K562 (cell line): ENCODE data around the gene FAM83E. TPM values are rescaled to one million over a fixed set of nuclear protein-coding genes. Genes with fewer than 3 reads are reported as not detected.

ENCODE experiments used
- GTF2E2 ChIP-seq: fragments of 200-800 bp; sonication (Bioruptor generic); IDR thresholded peaks from 2 replicates; pipeline ENCODE4 v1.6.1; 2016; ENCODE audit warnings: missing genetic modification characterization, missing compliant biosample characterization
- RFX1 ChIP-seq: fragments of 450-650 bp; IDR thresholded peaks from 2 replicates; pipeline ENCODE4 v1.6.1; 2016; ENCODE audit warnings: mild to moderate bottlenecking, moderate library complexity
- TRIM24 ChIP-seq, 2 experiments: fragments of 450-650 bp; IDR thresholded peaks; 2 replicates each; pipeline ENCODE4 v1.6.1; 2016
- ZNF239 ChIP-seq: fragments of 250-450 bp; sonication (Bioruptor Pico); IDR thresholded peaks from 2 replicates; pipeline ENCODE4 v1.4.0; 2020; ENCODE audit warnings: mild to moderate bottlenecking
- polyA plus RNA-seq, 8 experiments: library from polyadenylated mRNA; depleted of rRNA in 4 of 8; stranded (reverse) in 5 of 8; unstranded in 3 of 8; fragments of >200 nt; fragmentation: Nextera tagmentation in 2 of 8; fragmentation: Illumina TruSeq in 1 of 8; extraction: Ambion mirVana in 2 of 8; extraction: Trizol in 1 of 8; gene quantifications; 2 replicates each; pipeline versions ENCODE4 v1.2.1 to v1.2.3, GENCODE V29; 2011 to 2014; ENCODE audit warnings: inconsistent platforms in 1 of 8, missing spikeins in 1 of 8
- total RNA-seq, 7 experiments: library from RNA; depleted of rRNA in 6 of 7; stranded (reverse); fragments of >200 nt in 6 of 7; fragmentation: Illumina TruSeq in 2 of 7; extraction: Trizol in 2 of 7; gene quantifications; 2 replicates each; pipeline versions ENCODE4 v1.2.1 to v1.2.3, GENCODE V29; 2011 to 2021; ENCODE audit warnings: low replicate concordance in 1 of 7
- TF ChIP-seq, protein P1 (sequence below): fragments of 450-650 bp; IDR thresholded peaks from 2 replicates; pipeline ENCODE4 v1.6.1; 2016; ENCODE audit warnings: mild to moderate bottlenecking, moderate library complexity
- TF ChIP-seq, protein P2 (sequence below): fragments of 250-450 bp; sonication (Bioruptor Pico); IDR thresholded peaks from 2 replicates; pipeline ENCODE4 v1.5.0; 2021
- TF ChIP-seq, protein P3 (sequence below): sonication (generic); formaldehyde crosslinking; IDR thresholded peaks from 2 replicates; pipeline ENCODE4 v1.9.0; 2022; ENCODE audit warnings: mild to moderate bottlenecking, missing genetic modification reagents
- TF ChIP-seq, protein P4 (sequence below): fragments of 200-800 bp; sonication (Bioruptor generic); IDR thresholded peaks from 2 replicates; pipeline ENCODE4 v1.6.1; 2017; ENCODE audit warnings: missing genetic modification characterization, missing compliant biosample characterization
- TF ChIP-seq, protein P5 (sequence below): sonication (generic); formaldehyde crosslinking; IDR thresholded peaks from 2 replicates; pipeline ENCODE4 v1.8.0; 2022; ENCODE audit warnings: missing genetic modification reagents, mild to moderate bottlenecking, borderline replicate concordance

The FAM83E gene
- total and polyA plus RNA-seq, 9 of the 15 experiments (the other 6 are each of a cell fraction or from before 2014, with no cell fraction given), result 0.15 to 0.87 (median 0.29) TPM; not detected in 4

DNA sequence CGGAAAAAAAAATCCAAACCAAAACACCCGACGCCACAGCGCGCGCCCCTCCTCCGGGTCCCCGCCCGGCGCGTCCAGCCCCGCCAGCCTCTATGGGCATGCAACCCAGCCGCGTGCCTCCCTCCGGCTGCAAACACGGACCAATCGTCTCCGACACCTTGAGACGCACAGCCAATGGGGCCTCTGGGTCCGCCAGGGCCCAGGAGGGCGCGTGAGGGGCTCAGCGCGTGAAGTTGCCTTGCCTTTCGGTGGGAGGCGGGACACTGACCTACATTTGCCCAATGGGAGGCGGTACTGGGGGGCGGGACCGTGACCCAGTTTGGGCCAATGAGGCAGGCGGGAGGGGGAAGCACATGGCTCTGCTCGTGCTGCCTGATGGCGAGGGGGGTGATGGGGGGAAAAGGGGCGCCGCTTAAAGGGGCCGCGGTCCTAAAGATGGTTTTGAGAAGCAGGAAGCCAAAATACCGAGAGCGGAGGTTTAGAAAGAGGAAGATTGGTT lies 22.6 kb upstream of the FAM83E start (continued):
- TF ChIP-seq, protein P1, sequence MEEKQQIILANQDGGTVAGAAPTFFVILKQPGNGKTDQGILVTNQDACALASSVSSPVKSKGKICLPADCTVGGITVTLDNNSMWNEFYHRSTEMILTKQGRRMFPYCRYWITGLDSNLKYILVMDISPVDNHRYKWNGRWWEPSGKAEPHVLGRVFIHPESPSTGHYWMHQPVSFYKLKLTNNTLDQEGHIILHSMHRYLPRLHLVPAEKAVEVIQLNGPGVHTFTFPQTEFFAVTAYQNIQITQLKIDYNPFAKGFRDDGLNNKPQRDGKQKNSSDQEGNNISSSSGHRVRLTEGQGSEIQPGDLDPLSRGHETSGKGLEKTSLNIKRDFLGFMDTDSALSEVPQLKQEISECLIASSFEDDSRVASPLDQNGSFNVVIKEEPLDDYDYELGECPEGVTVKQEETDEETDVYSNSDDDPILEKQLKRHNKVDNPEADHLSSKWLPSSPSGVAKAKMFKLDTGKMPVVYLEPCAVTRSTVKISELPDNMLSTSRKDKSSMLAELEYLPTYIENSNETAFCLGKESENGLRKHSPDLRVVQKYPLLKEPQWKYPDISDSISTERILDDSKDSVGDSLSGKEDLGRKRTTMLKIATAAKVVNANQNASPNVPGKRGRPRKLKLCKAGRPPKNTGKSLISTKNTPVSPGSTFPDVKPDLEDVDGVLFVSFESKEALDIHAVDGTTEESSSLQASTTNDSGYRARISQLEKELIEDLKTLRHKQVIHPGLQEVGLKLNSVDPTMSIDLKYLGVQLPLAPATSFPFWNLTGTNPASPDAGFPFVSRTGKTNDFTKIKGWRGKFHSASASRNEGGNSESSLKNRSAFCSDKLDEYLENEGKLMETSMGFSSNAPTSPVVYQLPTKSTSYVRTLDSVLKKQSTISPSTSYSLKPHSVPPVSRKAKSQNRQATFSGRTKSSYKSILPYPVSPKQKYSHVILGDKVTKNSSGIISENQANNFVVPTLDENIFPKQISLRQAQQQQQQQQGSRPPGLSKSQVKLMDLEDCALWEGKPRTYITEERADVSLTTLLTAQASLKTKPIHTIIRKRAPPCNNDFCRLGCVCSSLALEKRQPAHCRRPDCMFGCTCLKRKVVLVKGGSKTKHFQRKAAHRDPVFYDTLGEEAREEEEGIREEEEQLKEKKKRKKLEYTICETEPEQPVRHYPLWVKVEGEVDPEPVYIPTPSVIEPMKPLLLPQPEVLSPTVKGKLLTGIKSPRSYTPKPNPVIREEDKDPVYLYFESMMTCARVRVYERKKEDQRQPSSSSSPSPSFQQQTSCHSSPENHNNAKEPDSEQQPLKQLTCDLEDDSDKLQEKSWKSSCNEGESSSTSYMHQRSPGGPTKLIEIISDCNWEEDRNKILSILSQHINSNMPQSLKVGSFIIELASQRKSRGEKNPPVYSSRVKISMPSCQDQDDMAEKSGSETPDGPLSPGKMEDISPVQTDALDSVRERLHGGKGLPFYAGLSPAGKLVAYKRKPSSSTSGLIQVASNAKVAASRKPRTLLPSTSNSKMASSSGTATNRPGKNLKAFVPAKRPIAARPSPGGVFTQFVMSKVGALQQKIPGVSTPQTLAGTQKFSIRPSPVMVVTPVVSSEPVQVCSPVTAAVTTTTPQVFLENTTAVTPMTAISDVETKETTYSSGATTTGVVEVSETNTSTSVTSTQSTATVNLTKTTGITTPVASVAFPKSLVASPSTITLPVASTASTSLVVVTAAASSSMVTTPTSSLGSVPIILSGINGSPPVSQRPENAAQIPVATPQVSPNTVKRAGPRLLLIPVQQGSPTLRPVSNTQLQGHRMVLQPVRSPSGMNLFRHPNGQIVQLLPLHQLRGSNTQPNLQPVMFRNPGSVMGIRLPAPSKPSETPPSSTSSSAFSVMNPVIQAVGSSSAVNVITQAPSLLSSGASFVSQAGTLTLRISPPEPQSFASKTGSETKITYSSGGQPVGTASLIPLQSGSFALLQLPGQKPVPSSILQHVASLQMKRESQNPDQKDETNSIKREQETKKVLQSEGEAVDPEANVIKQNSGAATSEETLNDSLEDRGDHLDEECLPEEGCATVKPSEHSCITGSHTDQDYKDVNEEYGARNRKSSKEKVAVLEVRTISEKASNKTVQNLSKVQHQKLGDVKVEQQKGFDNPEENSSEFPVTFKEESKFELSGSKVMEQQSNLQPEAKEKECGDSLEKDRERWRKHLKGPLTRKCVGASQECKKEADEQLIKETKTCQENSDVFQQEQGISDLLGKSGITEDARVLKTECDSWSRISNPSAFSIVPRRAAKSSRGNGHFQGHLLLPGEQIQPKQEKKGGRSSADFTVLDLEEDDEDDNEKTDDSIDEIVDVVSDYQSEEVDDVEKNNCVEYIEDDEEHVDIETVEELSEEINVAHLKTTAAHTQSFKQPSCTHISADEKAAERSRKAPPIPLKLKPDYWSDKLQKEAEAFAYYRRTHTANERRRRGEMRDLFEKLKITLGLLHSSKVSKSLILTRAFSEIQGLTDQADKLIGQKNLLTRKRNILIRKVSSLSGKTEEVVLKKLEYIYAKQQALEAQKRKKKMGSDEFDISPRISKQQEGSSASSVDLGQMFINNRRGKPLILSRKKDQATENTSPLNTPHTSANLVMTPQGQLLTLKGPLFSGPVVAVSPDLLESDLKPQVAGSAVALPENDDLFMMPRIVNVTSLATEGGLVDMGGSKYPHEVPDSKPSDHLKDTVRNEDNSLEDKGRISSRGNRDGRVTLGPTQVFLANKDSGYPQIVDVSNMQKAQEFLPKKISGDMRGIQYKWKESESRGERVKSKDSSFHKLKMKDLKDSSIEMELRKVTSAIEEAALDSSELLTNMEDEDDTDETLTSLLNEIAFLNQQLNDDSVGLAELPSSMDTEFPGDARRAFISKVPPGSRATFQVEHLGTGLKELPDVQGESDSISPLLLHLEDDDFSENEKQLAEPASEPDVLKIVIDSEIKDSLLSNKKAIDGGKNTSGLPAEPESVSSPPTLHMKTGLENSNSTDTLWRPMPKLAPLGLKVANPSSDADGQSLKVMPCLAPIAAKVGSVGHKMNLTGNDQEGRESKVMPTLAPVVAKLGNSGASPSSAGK, result peak; percentile 99
- TF ChIP-seq RFX1 (no peak), GTF2E2 (tag) (no peak), TRIM24 (IDR thresholded peaks at IDR 0.05) (0 out of 4 replicates have a peak, but pooled peaks of 1 of the 2 experiments have one; percentile 6), ZNF239 (CRISPR knock-in tag) (no peak)
- TF ChIP-seq, protein P2, sequence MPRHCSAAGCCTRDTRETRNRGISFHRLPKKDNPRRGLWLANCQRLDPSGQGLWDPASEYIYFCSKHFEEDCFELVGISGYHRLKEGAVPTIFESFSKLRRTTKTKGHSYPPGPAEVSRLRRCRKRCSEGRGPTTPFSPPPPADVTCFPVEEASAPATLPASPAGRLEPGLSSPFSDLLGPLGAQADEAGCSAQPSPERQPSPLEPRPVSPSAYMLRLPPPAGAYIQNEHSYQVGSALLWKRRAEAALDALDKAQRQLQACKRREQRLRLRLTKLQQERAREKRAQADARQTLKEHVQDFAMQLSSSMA (CRISPR knock-in tag), result no peak
- TF ChIP-seq, protein P3, sequence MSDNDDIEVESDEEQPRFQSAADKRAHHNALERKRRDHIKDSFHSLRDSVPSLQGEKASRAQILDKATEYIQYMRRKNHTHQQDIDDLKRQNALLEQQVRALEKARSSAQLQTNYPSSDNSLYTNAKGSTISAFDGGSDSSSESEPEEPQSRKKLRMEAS, result peak; percentile 100
- TF ChIP-seq, protein P4, sequence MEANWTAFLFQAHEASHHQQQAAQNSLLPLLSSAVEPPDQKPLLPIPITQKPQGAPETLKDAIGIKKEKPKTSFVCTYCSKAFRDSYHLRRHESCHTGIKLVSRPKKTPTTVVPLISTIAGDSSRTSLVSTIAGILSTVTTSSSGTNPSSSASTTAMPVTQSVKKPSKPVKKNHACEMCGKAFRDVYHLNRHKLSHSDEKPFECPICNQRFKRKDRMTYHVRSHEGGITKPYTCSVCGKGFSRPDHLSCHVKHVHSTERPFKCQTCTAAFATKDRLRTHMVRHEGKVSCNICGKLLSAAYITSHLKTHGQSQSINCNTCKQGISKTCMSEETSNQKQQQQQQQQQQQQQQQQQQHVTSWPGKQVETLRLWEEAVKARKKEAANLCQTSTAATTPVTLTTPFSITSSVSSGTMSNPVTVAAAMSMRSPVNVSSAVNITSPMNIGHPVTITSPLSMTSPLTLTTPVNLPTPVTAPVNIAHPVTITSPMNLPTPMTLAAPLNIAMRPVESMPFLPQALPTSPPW (CRISPR knock-in tag), result peak; percentile 99
- TF ChIP-seq, protein P5, sequence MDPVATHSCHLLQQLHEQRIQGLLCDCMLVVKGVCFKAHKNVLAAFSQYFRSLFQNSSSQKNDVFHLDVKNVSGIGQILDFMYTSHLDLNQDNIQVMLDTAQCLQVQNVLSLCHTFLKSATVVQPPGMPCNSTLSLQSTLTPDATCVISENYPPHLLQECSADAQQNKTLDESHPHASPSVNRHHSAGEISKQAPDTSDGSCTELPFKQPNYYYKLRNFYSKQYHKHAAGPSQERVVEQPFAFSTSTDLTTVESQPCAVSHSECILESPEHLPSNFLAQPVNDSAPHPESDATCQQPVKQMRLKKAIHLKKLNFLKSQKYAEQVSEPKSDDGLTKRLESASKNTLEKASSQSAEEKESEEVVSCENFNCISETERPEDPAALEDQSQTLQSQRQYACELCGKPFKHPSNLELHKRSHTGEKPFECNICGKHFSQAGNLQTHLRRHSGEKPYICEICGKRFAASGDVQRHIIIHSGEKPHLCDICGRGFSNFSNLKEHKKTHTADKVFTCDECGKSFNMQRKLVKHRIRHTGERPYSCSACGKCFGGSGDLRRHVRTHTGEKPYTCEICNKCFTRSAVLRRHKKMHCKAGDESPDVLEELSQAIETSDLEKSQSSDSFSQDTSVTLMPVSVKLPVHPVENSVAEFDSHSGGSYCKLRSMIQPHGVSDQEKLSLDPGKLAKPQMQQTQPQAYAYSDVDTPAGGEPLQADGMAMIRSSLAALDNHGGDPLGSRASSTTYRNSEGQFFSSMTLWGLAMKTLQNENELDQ, result no peak; the same call in 1 of the 2 replicates
